ENCODE results near the gene CRYBB1. TPM values are rescaled to one million over a fixed set of nuclear protein-coding genes. Genes with fewer than 3 reads are reported as not detected.
A peak's percentile ranks its signal among the peaks of the same experiment; 100 is the strongest.
"Not testable (repeated sequence)": the region's sequence is repeated elsewhere in the genome, so short reads cannot be mapped to it uniquely, and the experiment has no call there.

The CRYBB1 gene
- polyA plus RNA-seq, 4 donors = 0.25 to 0.75 TPM; not detected in 2

DNA sequence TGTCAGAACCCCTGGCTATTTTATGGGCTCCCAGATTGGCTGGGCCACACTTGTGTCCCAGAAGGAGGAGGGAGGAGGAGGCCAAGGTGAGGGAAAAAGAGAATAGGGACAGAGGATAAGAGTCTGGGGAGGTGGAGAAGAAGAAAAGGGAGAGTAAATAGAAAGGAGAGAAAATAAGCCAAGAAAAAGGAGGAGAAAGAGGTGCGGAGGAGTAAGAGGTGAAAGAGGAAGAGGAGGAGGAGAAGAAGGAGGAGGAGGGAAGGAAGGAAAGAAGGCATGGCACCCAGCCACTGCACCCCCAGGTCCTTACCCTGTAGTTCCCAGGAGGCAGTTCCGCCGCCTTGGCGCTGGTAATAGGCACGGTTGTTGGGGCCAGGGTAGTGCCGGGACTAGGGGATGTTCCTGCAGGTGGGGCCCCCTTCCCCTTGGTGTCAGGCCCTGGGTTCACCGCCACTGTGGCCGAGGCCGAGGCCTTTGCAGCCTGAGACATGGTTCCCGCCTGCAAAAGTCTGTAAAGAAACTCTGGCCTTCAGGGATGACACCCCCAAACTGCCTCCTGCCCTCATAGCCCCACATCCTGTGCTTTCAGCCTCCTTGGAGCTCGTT is 1.9 kb downstream of the CRYBB1 start:
- WGBS, 3 donors = 82 to 92% (median 87%) methylated on average over 8 to 11 of the region's 11 CpGs

DNA sequence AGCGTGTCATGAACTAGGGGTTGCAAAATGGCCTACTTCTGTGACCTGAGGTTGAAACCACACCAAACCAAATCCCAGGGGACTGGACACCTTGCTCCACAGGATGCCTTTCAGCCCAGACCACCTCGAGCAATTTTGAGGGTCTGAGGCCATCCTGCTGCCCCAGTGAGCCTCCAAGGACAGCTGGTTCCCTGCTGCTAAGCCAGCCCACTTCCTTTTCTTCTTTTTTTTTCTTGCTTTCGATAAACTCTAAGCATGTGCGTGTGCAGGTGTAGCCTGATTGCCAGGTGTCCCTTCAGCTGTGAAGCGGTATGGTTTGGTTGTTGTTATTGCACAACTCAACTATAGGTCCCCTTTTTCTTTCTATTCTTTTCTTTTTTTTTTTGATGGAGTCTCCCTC is 2.7 kb downstream of the CRYBB1 start:
- H3K36me3 ChIP-seq (ENCODE audit: control insufficient read depth in 3 of 3, insufficient read depth in 2 of 3, low read depth in 1 of 3, low read length in 3 of 3) = no peaks in the 10 kb centered on the region
- H3K4me1 ChIP-seq (ENCODE audit: control insufficient read depth in 3 of 3, insufficient read depth in 2 of 3, low read depth in 1 of 3, low read length in 2 of 3) = no peaks in the 10 kb centered on the region
- DNase-seq = no peak
- WGBS, 3 donors = 23 to 40% (median 31%) methylated on average over 5 of the region's 5 CpGs
- FAIRE-seq = no peak
- H3K4me3 ChIP-seq (ENCODE audit: low read depth in 1 of 3, low read length in 3 of 3) = no peak overlapping the region
- H3K27ac ChIP-seq (ENCODE audit: low read depth in 1 of 3, low read length in 2 of 3) = peak overlapping the region in 1 of 3 donors; percentile 7
- peaks cover 0 to 10% (median 0%) of the 10 kb centered on the region in 3 donors for H3K27me3 ChIP-seq (ENCODE audit: control insufficient read depth in 3 of 3, insufficient read depth in 3 of 3, low read length in 3 of 3)
- no peaks in the 10 kb centered on the region for H3K9me3 ChIP-seq (ENCODE audit: control insufficient read depth in 2 of 2, insufficient read depth in 1 of 2, low read depth in 1 of 2, low read length in 1 of 2)

More for the DNA sequence above, 1.9 kb downstream of the CRYBB1 start:
- FAIRE-seq (no peak), DNase-seq (no peak)
- no peak overlapping the region for H3K4me3 ChIP-seq (ENCODE audit: low read depth in 1 of 3, low read length in 3 of 3)
- no peaks in the 10 kb centered on the region for H3K9me3 ChIP-seq (ENCODE audit: control insufficient read depth in 2 of 2, insufficient read depth in 1 of 2, low read depth in 1 of 2, low read length in 1 of 2)
- H3K27ac ChIP-seq (ENCODE audit: low read depth in 1 of 3, low read length in 2 of 3) = peak overlapping the region in 1 of 3 donors; percentile 37
- H3K4me1 ChIP-seq (ENCODE audit: control insufficient read depth in 3 of 3, insufficient read depth in 2 of 3, low read depth in 1 of 3, low read length in 2 of 3) = no peaks in the 10 kb centered on the region
- H3K27me3 ChIP-seq (ENCODE audit: control insufficient read depth in 3 of 3, insufficient read depth in 3 of 3, low read length in 3 of 3) = peaks cover 0 to 10% (median 0%) of the 10 kb centered on the region in 3 donors
- H3K36me3 ChIP-seq (ENCODE audit: control insufficient read depth in 3 of 3, insufficient read depth in 2 of 3, low read depth in 1 of 3, low read length in 3 of 3) = no peaks in the 10 kb centered on the region

DNA sequence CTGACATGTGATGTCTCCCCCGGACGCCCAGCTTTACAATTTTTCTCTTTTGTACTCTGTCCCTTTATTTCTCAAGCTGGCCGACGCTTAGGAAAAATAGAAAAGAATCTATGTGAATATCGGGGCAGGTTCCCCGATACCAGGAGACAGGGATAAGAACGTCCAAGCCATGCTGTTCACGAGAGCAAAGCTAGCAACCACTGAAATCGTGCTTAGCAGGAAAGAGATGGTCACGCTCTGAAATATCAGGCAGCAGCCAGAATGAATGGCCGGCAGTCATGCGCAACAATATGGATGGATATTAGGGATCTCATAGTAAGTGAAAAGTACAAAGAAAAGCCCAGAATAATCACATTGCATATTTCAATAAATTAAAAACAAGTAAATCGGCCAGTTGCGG is 3.5 kb downstream of the CRYBB1 start:
- H3K27ac ChIP-seq (ENCODE audit: low read depth in 1 of 3, low read length in 2 of 3) = no peak overlapping the region
- peaks cover 0 to 10% (median 0%) of the 10 kb centered on the region in 3 donors for H3K27me3 ChIP-seq (ENCODE audit: control insufficient read depth in 3 of 3, insufficient read depth in 3 of 3, low read length in 3 of 3)
- no peaks in the 10 kb centered on the region for H3K4me1 ChIP-seq (ENCODE audit: control insufficient read depth in 3 of 3, insufficient read depth in 2 of 3, low read depth in 1 of 3, low read length in 2 of 3)
- FAIRE-seq (no peak), DNase-seq (no peak)
- WGBS, 3 donors = 63 to 81% (median 81%) methylated on average over 14 of the region's 14 CpGs
- H3K4me3 ChIP-seq (ENCODE audit: low read depth in 1 of 3, low read length in 3 of 3) = no peak overlapping the region
- H3K36me3 ChIP-seq (ENCODE audit: control insufficient read depth in 3 of 3, insufficient read depth in 2 of 3, low read depth in 1 of 3, low read length in 3 of 3) = no peaks in the 10 kb centered on the region
- no peaks in the 10 kb centered on the region for H3K9me3 ChIP-seq (ENCODE audit: control insufficient read depth in 2 of 2, insufficient read depth in 1 of 2, low read depth in 1 of 2, low read length in 1 of 2)

DNA sequence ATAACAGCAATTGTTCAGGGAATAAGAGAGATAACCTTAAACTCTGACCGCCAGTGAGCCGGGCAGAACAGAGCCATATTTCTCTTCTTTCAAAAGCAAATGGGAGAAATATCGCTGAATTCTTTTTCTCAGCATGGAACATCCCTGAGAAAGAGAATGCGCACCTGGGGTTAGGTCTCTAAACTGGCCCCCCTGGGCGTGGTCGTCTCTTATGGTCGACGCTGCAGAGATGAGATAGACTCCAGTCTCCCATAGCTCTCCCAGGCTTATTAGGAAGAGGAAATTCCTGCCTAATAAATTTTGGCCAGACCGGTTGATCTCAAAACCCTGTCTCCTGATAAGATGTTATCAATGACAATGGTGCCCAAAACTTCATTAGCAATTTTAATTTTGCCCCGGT is 4.1 kb downstream of the CRYBB1 start:
- H3K4me3 ChIP-seq (ENCODE audit: low read depth in 1 of 3, low read length in 3 of 3); H3K4me1 ChIP-seq (ENCODE audit: control insufficient read depth in 3 of 3, insufficient read depth in 2 of 3, low read depth in 1 of 3, low read length in 2 of 3); H3K27me3 ChIP-seq (ENCODE audit: control insufficient read depth in 3 of 3, insufficient read depth in 3 of 3, low read length in 3 of 3); DNase-seq; H3K27ac ChIP-seq (ENCODE audit: low read depth in 1 of 3, low read length in 2 of 3); H3K9me3 ChIP-seq (ENCODE audit: control insufficient read depth in 2 of 2, insufficient read depth in 1 of 2, low read depth in 1 of 2, low read length in 1 of 2); H3K36me3 ChIP-seq (ENCODE audit: control insufficient read depth in 3 of 3, insufficient read depth in 2 of 3, low read depth in 1 of 3, low read length in 3 of 3); FAIRE-seq: not testable (repeated sequence)
- 40 to 52% (median 41%) methylated on average over 9 to 10 of the region's 10 CpGs for WGBS, 3 donors

DNA sequence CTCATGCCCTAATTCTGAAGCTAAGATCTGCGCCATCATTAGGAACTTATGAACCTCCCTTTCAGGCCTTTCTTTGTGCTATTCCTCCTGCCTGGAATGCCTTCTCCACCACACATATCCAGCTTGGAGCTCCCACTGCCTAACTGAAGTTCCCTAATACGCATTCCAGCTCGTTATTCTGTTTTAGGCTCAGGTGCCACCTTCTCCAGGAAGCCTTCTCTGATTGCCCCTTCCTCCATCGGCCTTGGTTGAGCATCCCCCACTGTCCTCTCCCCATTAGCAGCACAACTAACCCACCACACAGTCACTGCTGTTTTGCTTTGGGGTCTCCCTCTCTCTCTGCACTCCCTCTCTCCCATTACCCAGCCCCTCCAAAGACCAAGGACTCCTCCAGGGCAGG is 5.2 kb downstream of the CRYBB1 start:
- Histone ChIP-seq H3K27ac (ENCODE audit: low read depth in 1 of 3, low read length in 2 of 3) (no peak overlapping the region), H3K9me3 (ENCODE audit: control insufficient read depth in 2 of 2, insufficient read depth in 1 of 2, low read depth in 1 of 2, low read length in 1 of 2) (no peaks in the 10 kb centered on the region), H3K36me3 (ENCODE audit: control insufficient read depth in 3 of 3, insufficient read depth in 2 of 3, low read depth in 1 of 3, low read length in 3 of 3) (no peaks in the 10 kb centered on the region), H3K27me3 (ENCODE audit: control insufficient read depth in 3 of 3, insufficient read depth in 3 of 3, low read length in 3 of 3) (peaks cover 0 to 10% (median 0%) of the 10 kb centered on the region in 3 donors), H3K4me1 (ENCODE audit: control insufficient read depth in 3 of 3, insufficient read depth in 2 of 3, low read depth in 1 of 3, low read length in 2 of 3) (no peaks in the 10 kb centered on the region), H3K4me3 (ENCODE audit: low read depth in 1 of 3, low read length in 3 of 3) (no peak overlapping the region)
- WGBS, 3 donors = 86 to 94% (median 88%) methylated on average over 4 of the region's 4 CpGs
- FAIRE-seq (no peak), DNase-seq (no peak)

DNA sequence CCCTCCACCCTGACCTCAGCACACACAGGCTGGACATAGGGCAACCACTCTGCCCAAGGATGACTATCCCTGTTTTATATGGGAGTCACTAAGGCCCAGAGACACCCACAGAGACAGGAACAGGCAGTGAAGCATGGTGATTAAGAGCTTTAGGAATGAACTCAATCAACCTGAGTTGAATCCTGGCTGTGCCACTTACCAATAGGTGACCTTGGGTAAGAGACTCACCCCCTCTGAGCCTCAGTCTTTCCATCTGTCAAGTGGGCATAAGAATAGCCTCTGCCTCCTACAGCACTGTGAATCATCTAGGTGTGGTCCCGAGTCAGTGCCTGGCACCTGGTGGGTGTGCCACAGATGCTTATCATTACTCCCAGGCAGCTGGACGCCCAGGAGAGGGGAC is 6.8 kb downstream of the CRYBB1 start:
- WGBS, 3 donors = 0 to 68% (median 53%) methylated on average over 2 of the region's 2 CpGs
- Histone ChIP-seq H3K4me3 (ENCODE audit: low read depth in 1 of 3, low read length in 3 of 3) (no peak overlapping the region), H3K27ac (ENCODE audit: low read depth in 1 of 3, low read length in 2 of 3) (peak overlapping the region in 1 of 3 donors; percentile 35), H3K27me3 (ENCODE audit: control insufficient read depth in 3 of 3, insufficient read depth in 3 of 3, low read length in 3 of 3) (peaks cover 0 to 10% (median 0%) of the 10 kb centered on the region in 3 donors), H3K4me1 (ENCODE audit: control insufficient read depth in 3 of 3, insufficient read depth in 2 of 3, low read depth in 1 of 3, low read length in 2 of 3) (no peaks in the 10 kb centered on the region), H3K36me3 (ENCODE audit: control insufficient read depth in 3 of 3, insufficient read depth in 2 of 3, low read depth in 1 of 3, low read length in 3 of 3) (no peaks in the 10 kb centered on the region), H3K9me3 (ENCODE audit: control insufficient read depth in 2 of 2, insufficient read depth in 1 of 2, low read depth in 1 of 2, low read length in 1 of 2) (no peaks in the 10 kb centered on the region)
- DNase-seq = no peak
- FAIRE-seq = no peak

DNA sequence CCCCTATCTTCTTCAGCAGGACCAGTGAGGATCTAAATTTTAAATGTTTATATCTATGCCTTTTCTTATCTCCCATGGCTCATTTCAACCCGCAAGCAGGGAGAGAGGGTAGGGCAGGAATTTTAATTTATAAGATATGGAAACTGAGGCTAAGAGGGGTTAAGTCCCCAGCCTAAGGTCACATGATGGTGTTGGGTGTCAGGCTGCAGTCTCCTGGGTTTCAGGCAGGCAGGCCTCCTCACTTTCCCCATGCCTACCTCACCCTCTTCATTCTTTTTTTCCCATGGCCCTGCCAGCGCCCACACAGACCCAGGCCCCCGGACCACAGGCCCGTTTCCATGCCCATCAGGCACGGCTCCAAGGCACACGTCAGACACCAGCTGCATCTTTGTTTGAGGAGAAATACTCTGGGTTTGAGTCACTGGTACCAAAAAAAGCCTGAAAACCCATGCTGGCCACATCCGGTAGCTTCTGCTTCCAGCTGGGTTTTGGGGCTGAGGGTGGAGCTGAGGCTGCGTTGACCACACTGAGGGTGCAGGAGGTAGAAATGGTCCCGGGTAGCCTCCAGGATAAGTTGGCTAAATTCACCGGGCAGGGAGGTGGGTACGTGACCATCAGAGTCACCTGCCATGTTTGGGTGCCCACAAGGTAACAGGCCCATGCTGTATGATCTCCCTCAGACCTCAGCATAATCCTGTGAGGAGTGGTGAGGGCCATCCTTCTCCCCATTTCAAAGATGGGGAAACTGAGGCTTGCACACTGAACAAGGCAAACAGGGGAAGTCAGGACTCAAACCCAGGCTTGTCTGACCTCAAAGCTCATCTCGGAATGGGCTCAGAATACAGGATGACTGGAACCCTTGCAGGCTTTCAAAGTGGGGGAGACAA is 7.5 kb downstream of the CRYBB1 start:
- Histone ChIP-seq H3K4me3 (ENCODE audit: low read depth in 1 of 3, low read length in 3 of 3) (no peak overlapping the region), H3K4me1 (ENCODE audit: control insufficient read depth in 3 of 3, insufficient read depth in 2 of 3, low read depth in 1 of 3, low read length in 2 of 3) (no peaks in the 10 kb centered on the region), H3K27ac (ENCODE audit: low read depth in 1 of 3, low read length in 2 of 3) (peak overlapping the region in 1 of 3 donors; percentile 71), H3K36me3 (ENCODE audit: control insufficient read depth in 3 of 3, insufficient read depth in 2 of 3, low read depth in 1 of 3, low read length in 3 of 3) (no peaks in the 10 kb centered on the region), H3K27me3 (ENCODE audit: control insufficient read depth in 3 of 3, insufficient read depth in 3 of 3, low read length in 3 of 3) (peaks cover 0 to 10% (median 0%) of the 10 kb centered on the region in 3 donors), H3K9me3 (ENCODE audit: control insufficient read depth in 2 of 2, insufficient read depth in 1 of 2, low read depth in 1 of 2, low read length in 1 of 2) (no peaks in the 10 kb centered on the region)
- FAIRE-seq = no peak
- DNase-seq = peak in 1 of 2 donors; percentile 15
- WGBS, 3 donors = 62 to 76% (median 63%) methylated on average over 12 of the region's 12 CpGs

DNA sequence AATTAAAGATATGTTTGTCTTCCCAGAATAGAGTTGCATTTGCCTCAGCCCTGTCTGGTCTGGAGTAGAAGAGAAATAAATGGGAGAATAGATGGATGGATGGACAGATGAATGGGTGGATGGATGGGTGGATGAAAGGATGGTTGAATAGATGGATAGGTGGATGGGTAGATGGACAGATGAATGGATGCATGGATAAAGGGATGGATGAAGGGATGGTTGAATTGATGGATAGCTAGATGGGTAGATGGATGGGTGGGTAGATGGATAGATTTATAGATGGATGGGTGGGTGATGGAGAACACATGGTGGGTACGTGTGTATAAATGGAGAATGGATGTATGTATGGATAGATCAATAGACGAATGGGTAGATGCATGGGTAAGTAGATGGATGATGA is 8.5 kb downstream of the CRYBB1 start:
- Histone ChIP-seq H3K36me3 (ENCODE audit: control insufficient read depth in 3 of 3, insufficient read depth in 2 of 3, low read depth in 1 of 3, low read length in 3 of 3) (no peaks in the 10 kb centered on the region), H3K27ac (ENCODE audit: low read depth in 1 of 3, low read length in 2 of 3) (no peak overlapping the region), H3K27me3 (ENCODE audit: control insufficient read depth in 3 of 3, insufficient read depth in 3 of 3, low read length in 3 of 3) (peaks cover 0 to 7% (median 0%) of the 10 kb centered on the region in 3 donors), H3K4me3 (ENCODE audit: low read depth in 1 of 3, low read length in 3 of 3) (no peak overlapping the region), H3K9me3 (ENCODE audit: control insufficient read depth in 2 of 2, insufficient read depth in 1 of 2, low read depth in 1 of 2, low read length in 1 of 2) (no peaks in the 10 kb centered on the region), H3K4me1 (ENCODE audit: control insufficient read depth in 3 of 3, insufficient read depth in 2 of 3, low read depth in 1 of 3, low read length in 2 of 3) (no peaks in the 10 kb centered on the region)
- DNase-seq (no peak), FAIRE-seq (no peak)
- 85 to 92% (median 92%) methylated on average over 2 of the region's 2 CpGs for WGBS, 3 donors

All from small intestine (tissue), 7 donors.